GM10266 (cell line): ENCODE measurements around the gene EFCAB8.

ENCODE experiments used
- DNase-seq: peaks from one replicate; pipeline ENCODE4 v3.0.0; 2012; ENCODE audit errors: extremely low spot score
- CTCF ChIP-seq: IDR thresholded peaks from 2 replicates; pipeline ENCODE4 v1.5.1; 2012; ENCODE audit warnings: mild to moderate bottlenecking, low read depth; ENCODE audit not compliant: control insufficient read depth, insufficient read depth; ENCODE audit errors: missing control alignments

Gene EFCAB8

GRCh38 chr20:32997431-32997830 lies 138.7 kb downstream of the EFCAB8 start:
- no peak for DNase-seq
- no peak for TF ChIP-seq CTCF

- no peak for TF ChIP-seq CTCF
- DNase-seq, result no peak
Observed at GRCh38 chr20:32999603-33000250, 141.0 kb downstream of the EFCAB8 start.

- no peak for DNase-seq
- no peak for TF ChIP-seq CTCF
Observed at GRCh38 chr20:33000802-33001466, 142.2 kb downstream of the EFCAB8 start.

- DNase-seq, result no peak
- no peak for TF ChIP-seq CTCF
Observed at GRCh38 chr20:33002087-33002808, 143.5 kb downstream of the EFCAB8 start.

GRCh38 chr20:33004141-33004751 lies 145.5 kb downstream of the EFCAB8 start, which contains the start of gene SUN5:
Gene SUN5, minus strand, starts transcription at chr20:33004433. Its CDS starts 93 bp downstream, at chr20:33004340.
- no peak for TF ChIP-seq CTCF
- no peak for DNase-seq

GRCh38 chr20:33005132-33005566 lies 146.4 kb downstream of the EFCAB8 start:
- TF ChIP-seq CTCF, result peak; percentile 19
- DNase-seq, result peak; percentile 33
